ENCODE results near the gene ABCD4.
"Not testable (repeated sequence)": the region's sequence is repeated elsewhere in the genome, so short reads cannot be mapped to it uniquely, and the experiment has no call there.

The ABCD4 gene

GRCh38 chr14:74302152-74302628, 544 bp downstream of the ABCD4 start:
- no peak for DNase-seq (ENCODE audit: low read depth in 2 of 2)

- DNase-seq (ENCODE audit: low read depth in 2 of 2), result no peak
Observed at GRCh38 chr14:74301594-74302151, 1.1 kb downstream of the ABCD4 start.

GRCh38 chr14:74299061-74299545, 3.6 kb downstream of the ABCD4 start:
- DNase-seq (ENCODE audit: low read depth in 2 of 2), result peak; percentile 2 to 47

GRCh38 chr14:74297986-74298385, 4.7 kb downstream of the ABCD4 start:
- no peak for DNase-seq (ENCODE audit: low read depth in 2 of 2)

- DNase-seq (ENCODE audit: low read depth in 2 of 2), result no peak
Observed at GRCh38 chr14:74296037-74296467, 6.7 kb downstream of the ABCD4 start.

GRCh38 chr14:74293606-74294005, 9.1 kb downstream of the ABCD4 start:
- no peak for DNase-seq (ENCODE audit: low read depth in 2 of 2)

- no peak for DNase-seq (ENCODE audit: low read depth in 2 of 2)
Observed at GRCh38 chr14:74292061-74292460, 10.7 kb downstream of the ABCD4 start.

- no peak for DNase-seq (ENCODE audit: low read depth in 2 of 2)
Observed at GRCh38 chr14:74290415-74290814, 12.3 kb downstream of the ABCD4 start.

- no peak for DNase-seq (ENCODE audit: low read depth in 2 of 2)
Observed at GRCh38 chr14:74289801-74290200, 12.9 kb downstream of the ABCD4 start.

- no peak for DNase-seq (ENCODE audit: low read depth in 2 of 2)
Observed at GRCh38 chr14:74286736-74287135, 16.0 kb downstream of the ABCD4 start.

- no peak for DNase-seq (ENCODE audit: low read depth in 2 of 2)
Observed at GRCh38 chr14:74281069-74281468, 21.7 kb downstream of the ABCD4 start.

GRCh38 chr14:74278080-74278479, 24.7 kb downstream of the ABCD4 start:
- DNase-seq (ENCODE audit: low read depth in 2 of 2), result no peak

- no peak for DNase-seq (ENCODE audit: low read depth in 2 of 2)
Observed at GRCh38 chr14:74275241-74275841, 27.4 kb downstream of the ABCD4 start.

GRCh38 chr14:74271365-74271764, 31.4 kb downstream of the ABCD4 start:
- DNase-seq (ENCODE audit: low read depth in 2 of 2), result no peak

- not testable (repeated sequence) for DNase-seq (ENCODE audit: low read depth in 2 of 2)
Observed at GRCh38 chr14:74270382-74271177, 32.2 kb downstream of the ABCD4 start.

GRCh38 chr14:74267588-74267987, 35.1 kb downstream of the ABCD4 start:
- no peak for DNase-seq (ENCODE audit: low read depth in 2 of 2)

GRCh38 chr14:74265301-74265965, 37.3 kb downstream of the ABCD4 start:
- DNase-seq (ENCODE audit: low read depth in 2 of 2), result no peak

- DNase-seq (ENCODE audit: low read depth in 2 of 2), result no peak
Observed at GRCh38 chr14:74263921-74264320, 38.8 kb downstream of the ABCD4 start.

GRCh38 chr14:74263181-74263580, 39.6 kb downstream of the ABCD4 start:
- no peak for DNase-seq (ENCODE audit: low read depth in 2 of 2)

- no peak for DNase-seq (ENCODE audit: low read depth in 2 of 2)
Observed at GRCh38 chr14:74262076-74262475, 40.7 kb downstream of the ABCD4 start.

- DNase-seq (ENCODE audit: low read depth in 2 of 2), result no peak
Observed at GRCh38 chr14:74261288-74261687, 41.4 kb downstream of the ABCD4 start.

GRCh38 chr14:74260525-74261233, 42.1 kb downstream of the ABCD4 start:
- no peak for DNase-seq (ENCODE audit: low read depth in 2 of 2)
